Measurements from ENCODE around the gene SPATS2L. TPM values are rescaled to one million over a fixed set of nuclear protein-coding genes. Genes with fewer than 3 reads are reported as not detected.

SPATS2L gene
- total and polyA plus RNA-seq, 2 experiments from 2014 or later, result 159 to 202 TPM

DNA sequence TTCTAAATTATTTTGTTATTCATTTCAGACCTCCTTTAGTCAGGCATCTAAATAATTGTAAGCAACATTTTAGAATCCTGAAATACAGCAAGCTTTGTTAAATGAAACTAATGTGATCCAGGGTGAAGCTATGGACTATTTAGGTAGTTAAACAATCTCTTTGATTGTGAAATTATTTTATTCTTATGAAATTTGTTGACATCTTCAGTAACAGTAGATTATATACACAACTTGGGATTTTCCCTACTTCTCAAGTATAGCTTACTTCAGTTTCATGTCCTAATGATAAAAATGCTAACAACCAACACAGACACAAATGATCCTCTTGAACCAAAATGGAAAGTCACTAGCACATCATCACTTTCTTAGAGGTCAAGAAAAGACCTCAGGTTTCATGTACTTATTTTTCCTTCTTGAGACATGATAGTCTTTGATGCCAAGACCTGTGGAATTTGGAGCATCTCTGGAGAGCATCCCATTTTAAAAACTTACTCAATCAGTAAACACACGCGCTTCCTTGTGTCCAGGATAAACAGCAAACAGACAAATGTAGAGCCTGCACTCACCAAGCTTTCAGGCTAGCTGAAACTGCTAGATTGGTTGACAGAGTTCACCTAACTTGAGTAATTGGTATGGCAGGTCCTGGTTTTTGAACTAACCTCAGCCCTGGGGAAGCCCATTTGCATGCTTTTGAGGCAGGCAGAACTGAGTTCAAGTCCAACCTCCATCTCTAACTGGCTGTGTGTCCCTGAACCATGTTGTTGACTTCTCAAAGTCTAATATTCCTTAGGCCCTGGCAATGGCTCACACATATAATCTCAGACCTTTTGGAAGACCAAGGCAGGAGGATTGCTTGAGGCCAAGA, 155.6 kb downstream of the SPATS2L start:
- Histone ChIP-seq H3K4me3 (no peak overlapping the region), H3K4me1 (ENCODE audit: insufficient read depth) (no peaks in the 10 kb centered on the region), H3K27me3 (no peaks in the 10 kb centered on the region), H2AFZ (no peak overlapping the region), H3K9me2 (replicated peaks; ENCODE audit: insufficient read depth) (no peaks in the 10 kb centered on the region), H3K79me2 (peaks cover 4% of the 10 kb centered on the region), H3K9me3 (ENCODE audit: low read depth) (no peaks in the 10 kb centered on the region), H3K27ac (no peak overlapping the region), H4K20me1 (ENCODE audit: insufficient read depth, poor library complexity, severe bottlenecking) (peaks cover 3% of the 10 kb centered on the region), H3K36me3 (replicated peaks; ENCODE audit: insufficient read depth, low read depth) (no peaks in the 10 kb centered on the region), H3K4me2 (no peak overlapping the region)
- DNase-seq (ENCODE audit: low spot score), result no peak
- WGBS (ENCODE audit: low lambda C conversion rate, missing lambda C conversion rate), result 93% methylated on average over 2 of the region's 2 CpGs
- no peak for TF ChIP-seq EZH2phosphoT487 (IDR thresholded peaks at IDR 0.05; ENCODE audit: low read depth, severe bottlenecking, unreplicated experiment)
- TF ChIP-seq, protein P1, sequence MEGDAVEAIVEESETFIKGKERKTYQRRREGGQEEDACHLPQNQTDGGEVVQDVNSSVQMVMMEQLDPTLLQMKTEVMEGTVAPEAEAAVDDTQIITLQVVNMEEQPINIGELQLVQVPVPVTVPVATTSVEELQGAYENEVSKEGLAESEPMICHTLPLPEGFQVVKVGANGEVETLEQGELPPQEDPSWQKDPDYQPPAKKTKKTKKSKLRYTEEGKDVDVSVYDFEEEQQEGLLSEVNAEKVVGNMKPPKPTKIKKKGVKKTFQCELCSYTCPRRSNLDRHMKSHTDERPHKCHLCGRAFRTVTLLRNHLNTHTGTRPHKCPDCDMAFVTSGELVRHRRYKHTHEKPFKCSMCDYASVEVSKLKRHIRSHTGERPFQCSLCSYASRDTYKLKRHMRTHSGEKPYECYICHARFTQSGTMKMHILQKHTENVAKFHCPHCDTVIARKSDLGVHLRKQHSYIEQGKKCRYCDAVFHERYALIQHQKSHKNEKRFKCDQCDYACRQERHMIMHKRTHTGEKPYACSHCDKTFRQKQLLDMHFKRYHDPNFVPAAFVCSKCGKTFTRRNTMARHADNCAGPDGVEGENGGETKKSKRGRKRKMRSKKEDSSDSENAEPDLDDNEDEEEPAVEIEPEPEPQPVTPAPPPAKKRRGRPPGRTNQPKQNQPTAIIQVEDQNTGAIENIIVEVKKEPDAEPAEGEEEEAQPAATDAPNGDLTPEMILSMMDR (IDR thresholded peaks at IDR 0.05; ENCODE audit: poor library complexity), result no peak
- TF ChIP-seq EZH2 (IDR thresholded peaks at IDR 0.05; ENCODE audit: borderline replicate concordance), result no peak

DNA sequence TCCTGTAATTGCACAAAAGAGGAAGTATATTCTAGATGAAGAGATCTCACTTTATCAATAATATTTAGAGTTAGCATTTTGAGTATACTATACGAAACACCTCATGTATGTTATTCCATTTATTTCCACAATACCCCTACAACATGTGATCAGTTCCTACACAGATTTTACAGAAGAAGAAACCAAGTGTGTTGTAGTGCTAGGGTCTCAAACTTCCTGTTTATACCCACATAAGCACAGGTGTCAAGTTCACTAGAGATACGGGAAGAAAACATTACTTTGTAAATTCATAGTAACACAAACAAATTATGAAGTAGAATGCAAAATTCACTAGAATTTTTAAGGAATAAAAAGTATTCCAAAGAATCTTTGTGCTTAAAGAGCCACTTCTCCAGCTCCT, 157.0 kb downstream of the SPATS2L start:
- Histone ChIP-seq H3K36me3 (replicated peaks; ENCODE audit: insufficient read depth, low read depth) (no peaks in the 10 kb centered on the region), H3K27me3 (no peaks in the 10 kb centered on the region), H3K4me1 (ENCODE audit: insufficient read depth) (no peaks in the 10 kb centered on the region), H3K27ac (no peak overlapping the region), H3K9me2 (replicated peaks; ENCODE audit: insufficient read depth) (no peaks in the 10 kb centered on the region), H2AFZ (no peak overlapping the region), H3K9me3 (ENCODE audit: low read depth) (no peaks in the 10 kb centered on the region), H3K79me2 (peaks cover 4% of the 10 kb centered on the region), H3K4me3 (no peak overlapping the region), H4K20me1 (ENCODE audit: insufficient read depth, poor library complexity, severe bottlenecking) (peaks cover 3% of the 10 kb centered on the region), H3K4me2 (no peak overlapping the region)
- no peak for TF ChIP-seq EZH2phosphoT487 (IDR thresholded peaks at IDR 0.05; ENCODE audit: low read depth, severe bottlenecking, unreplicated experiment)
- 90% methylated on average over 2 of the region's 2 CpGs for WGBS (ENCODE audit: low lambda C conversion rate, missing lambda C conversion rate)
- no peak for DNase-seq (ENCODE audit: low spot score)

DNA sequence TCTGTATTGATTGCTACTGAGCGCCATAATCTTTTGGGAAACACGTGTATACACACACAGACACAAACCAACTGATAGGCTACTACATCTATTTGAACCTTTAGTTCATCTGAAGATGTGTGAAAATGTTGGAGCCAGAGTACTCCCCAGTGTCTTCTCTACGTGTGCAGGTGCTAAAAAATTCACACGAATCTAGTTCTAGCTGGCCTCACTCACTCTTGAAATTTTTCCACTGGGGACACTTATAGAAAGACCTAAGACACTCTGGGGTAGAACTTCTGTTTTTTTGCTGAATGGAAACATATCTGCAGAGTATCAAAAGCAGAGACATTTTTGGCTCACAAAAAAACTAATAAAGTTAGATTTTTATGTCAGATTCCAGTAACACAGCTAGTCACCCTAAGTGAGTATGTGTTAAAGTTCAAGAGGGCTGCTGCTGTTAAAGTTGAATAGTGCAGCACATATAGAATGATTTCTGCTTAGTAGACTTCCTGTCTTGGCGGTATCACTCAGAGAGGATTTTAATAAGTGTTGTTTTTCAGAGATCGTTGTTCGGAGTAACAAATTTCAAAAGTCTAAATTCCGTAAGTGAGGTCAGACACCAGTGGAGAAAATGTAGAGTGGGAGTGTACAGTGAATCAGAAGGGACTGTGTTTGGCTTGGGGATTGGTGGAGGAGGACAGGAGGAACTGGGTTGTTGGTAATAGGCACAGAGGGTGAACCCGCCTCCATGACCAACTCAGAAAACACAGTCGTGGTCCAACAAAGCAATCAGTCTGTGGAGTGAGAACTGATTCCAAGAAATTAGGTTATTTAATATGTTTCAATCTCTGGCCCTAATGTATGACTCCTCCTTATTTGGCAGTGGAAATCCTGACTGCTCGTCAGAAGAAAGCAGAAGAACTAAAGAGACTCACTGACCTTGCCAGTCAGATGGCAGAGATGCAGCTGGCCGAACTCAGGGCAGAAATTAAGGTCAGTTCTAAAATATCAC, 160.2 kb downstream of the SPATS2L start:
- H3K79me2 ChIP-seq, result peaks cover 4% of the 10 kb centered on the region
- no peaks in the 10 kb centered on the region for H3K9me3 ChIP-seq (ENCODE audit: low read depth)
- no peak overlapping the region for H3K4me2 ChIP-seq
- DNase-seq (ENCODE audit: low spot score), result no peak
- no peaks in the 10 kb centered on the region for H3K36me3 ChIP-seq (replicated peaks; ENCODE audit: insufficient read depth, low read depth)
- no peak overlapping the region for H3K27ac ChIP-seq
- H2AFZ ChIP-seq, result no peak overlapping the region
- TF ChIP-seq, protein P1 (IDR thresholded peaks at IDR 0.05; ENCODE audit: poor library complexity), result no peak
- TF ChIP-seq EZH2 (IDR thresholded peaks at IDR 0.05; ENCODE audit: borderline replicate concordance) (no peak), EZH2phosphoT487 (IDR thresholded peaks at IDR 0.05; ENCODE audit: low read depth, severe bottlenecking, unreplicated experiment) (no peak)
- no peaks in the 10 kb centered on the region for H3K9me2 ChIP-seq (replicated peaks; ENCODE audit: insufficient read depth)
- no peak overlapping the region for H3K4me3 ChIP-seq
- WGBS (ENCODE audit: low lambda C conversion rate, missing lambda C conversion rate), result 89% methylated on average over 12 of the region's 12 CpGs
- no peaks in the 10 kb centered on the region for H3K4me1 ChIP-seq (ENCODE audit: insufficient read depth)
- peaks cover 3% of the 10 kb centered on the region for H4K20me1 ChIP-seq (ENCODE audit: insufficient read depth, poor library complexity, severe bottlenecking)
- no peaks in the 10 kb centered on the region for H3K27me3 ChIP-seq
